Hair follicle dermal papilla cell (primary cell): ENCODE data around the gene USP2. TPM values are rescaled to one million over a fixed set of nuclear protein-coding genes. Genes with fewer than 3 reads are reported as not detected.

ENCODE experiments used
- small RNA-seq: library from RNA; depleted of rRNA; stranded (forward); fragments of <200 nt; gene quantifications from one replicate; pipeline ENCODE3, GENCODE V24; 2012
- total RNA-seq: library from RNA; depleted of rRNA; stranded (reverse); fragments of >200 nt; gene quantifications from 2 replicates; pipeline ENCODE4 v1.2.3, GENCODE V29; 2012

The USP2 gene, protein sequence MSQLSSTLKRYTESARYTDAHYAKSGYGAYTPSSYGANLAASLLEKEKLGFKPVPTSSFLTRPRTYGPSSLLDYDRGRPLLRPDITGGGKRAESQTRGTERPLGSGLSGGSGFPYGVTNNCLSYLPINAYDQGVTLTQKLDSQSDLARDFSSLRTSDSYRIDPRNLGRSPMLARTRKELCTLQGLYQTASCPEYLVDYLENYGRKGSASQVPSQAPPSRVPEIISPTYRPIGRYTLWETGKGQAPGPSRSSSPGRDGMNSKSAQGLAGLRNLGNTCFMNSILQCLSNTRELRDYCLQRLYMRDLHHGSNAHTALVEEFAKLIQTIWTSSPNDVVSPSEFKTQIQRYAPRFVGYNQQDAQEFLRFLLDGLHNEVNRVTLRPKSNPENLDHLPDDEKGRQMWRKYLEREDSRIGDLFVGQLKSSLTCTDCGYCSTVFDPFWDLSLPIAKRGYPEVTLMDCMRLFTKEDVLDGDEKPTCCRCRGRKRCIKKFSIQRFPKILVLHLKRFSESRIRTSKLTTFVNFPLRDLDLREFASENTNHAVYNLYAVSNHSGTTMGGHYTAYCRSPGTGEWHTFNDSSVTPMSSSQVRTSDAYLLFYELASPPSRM
- 0.24 and 0.32 TPM in 2 replicates for total RNA-seq

DNA sequence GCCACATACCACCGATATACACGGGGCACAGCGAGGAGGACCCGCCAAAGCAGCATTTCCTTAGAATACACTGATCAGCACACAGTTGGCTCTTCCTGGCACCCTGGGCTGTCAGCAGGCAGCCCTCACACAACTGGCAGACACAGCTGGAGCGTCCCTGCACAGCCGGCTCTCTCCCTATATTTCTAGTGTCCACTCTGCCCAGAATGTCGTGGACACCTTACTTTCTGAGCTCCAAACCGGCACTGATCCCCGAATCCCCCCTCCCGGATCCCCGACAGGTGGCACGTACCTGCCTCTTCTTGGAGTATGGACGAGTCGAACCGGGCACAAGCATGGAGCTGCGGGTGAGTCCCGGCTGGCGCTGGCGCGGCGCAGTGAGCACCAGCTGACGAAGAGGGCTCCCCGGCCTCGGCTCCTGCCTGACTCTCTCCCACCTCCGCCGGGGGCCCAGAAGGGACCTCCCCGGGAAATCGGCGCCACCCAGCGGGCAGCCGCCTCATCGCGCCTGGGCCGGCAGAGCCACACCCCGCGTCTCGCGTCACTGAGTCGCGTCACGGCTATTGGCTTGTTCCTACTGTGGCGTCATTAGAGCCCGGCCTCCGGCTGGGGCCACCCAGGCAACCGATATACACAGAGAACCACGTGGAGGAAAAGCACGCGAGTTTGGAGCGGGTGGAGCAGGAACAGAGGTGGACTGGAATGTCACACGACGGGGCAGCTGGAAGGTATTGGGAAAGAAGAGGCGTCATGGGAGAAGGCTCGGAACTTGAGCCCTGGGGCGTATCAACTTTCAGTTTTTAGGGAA is at the start of gene USP2:
Gene USP2 (minus strand): TSS at position 510 of the 808 bp plus-strand sequence. CDS start 8,210 bp downstream, outside the sequence.

DNA sequence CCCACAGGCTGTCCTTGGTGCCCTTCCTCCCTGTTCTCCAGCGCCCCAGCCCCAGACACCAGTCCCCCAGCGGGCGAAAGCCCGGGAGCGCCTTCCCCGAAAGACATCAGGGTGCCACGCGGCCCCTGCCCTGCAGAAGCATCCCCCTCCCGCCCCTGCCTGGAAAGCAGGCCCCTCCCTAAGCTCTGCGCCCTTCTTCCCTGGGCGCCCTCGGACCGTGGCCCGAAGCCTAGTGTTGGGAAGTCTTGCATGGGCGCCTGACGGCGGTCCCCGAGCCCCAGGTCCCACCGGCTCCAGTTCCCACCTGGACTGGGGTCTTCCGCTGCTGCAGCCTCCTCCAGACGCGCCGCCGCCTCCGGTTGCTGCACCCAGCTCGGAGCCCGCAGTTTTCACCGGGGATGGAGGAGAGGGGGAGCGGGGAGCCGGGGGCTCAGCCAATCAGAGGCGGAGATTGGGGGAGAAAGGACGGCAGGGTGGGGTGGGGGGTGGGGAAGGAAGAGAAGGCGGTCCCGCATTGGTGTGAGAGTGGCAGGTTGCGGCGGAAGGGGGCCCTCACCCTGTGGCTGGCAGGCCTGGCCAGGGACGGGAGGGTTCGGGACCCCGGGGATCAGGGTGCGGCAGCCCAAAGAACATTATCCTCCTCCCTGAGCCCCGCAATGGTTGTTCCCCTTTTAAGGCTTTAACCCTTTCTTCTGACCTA is 41.5 kb upstream of the USP2 start, which contains the start of gene THY1:
Gene THY1 (minus strand): TSS at position 364 of the 700 bp plus-strand sequence. CDS start 2,267 bp downstream, outside the sequence.

DNA sequence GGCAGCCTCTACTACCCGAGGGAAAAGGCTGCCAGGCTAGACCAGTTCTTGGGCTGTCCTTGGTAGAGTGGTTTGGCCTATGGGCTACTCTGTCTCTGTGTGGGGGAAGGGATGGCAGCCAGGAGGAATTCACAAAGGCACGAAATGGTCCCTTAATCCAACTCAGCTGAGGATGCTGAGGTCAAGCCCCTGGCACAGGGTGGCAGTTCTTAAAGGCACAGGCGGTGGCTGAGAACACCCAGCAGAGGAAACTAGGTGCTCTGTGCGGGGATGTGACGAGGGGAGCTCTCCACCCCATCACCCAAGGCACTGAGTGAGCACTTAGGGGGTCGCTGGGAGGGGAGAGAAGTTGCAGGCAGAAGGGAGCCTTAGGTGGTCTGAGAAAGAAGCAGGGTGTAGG is 34.9 kb downstream of the USP2 start, which contains the start of gene MFRP:
Gene MFRP (minus strand): TSS at position 101 of the 400 bp plus-strand sequence. CDS start 192 bp downstream, outside the sequence.

DNA sequence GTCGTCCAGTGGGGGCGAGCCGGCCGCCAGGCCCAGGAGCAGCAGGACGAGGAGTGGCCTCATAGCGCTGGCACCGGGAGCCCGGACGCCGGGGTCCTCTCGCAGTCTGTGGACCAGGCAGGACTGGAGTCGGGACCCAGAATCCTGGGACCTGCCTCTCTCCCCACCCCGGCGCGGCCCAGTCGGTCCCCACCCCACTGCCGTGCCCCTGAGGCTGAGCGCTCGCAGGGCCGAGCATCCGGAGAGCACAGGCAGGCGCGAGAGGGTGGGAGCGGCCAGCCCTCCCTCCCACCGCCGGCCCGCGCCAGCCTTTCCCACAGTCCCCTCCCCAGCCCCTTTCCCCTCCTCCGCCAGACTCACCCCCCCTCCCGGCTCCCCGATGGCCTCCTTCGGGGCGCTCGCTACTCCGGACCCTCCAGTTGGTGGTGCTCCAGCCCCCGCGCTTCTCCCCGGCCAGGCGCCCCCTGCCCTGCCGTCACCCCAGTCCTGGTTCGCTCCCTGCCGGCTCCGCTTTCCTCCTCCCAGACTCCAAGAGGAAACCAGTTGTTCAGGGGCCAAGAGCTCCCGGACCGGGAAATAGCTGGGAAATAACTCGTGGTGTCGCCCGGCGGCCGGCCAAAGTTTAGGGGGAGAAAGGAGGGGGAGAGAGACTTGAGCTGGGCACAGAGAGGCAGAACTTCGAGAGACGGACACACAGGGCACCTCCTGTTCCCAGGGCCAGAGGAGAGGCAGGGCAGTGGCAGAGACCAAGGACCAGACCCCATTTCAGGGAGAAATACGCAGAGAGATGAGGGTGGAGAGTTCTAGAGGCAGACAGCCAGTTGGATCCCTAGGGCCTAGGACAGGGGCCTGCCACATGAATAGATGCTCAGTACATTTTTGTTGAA is 40.9 kb downstream of the USP2 start, which contains the start of gene C1QTNF5:
Gene C1QTNF5 (minus strand): TSS at position 549 of the 887 bp plus-strand sequence. CDS start 486 bp downstream, at position 63.

DNA sequence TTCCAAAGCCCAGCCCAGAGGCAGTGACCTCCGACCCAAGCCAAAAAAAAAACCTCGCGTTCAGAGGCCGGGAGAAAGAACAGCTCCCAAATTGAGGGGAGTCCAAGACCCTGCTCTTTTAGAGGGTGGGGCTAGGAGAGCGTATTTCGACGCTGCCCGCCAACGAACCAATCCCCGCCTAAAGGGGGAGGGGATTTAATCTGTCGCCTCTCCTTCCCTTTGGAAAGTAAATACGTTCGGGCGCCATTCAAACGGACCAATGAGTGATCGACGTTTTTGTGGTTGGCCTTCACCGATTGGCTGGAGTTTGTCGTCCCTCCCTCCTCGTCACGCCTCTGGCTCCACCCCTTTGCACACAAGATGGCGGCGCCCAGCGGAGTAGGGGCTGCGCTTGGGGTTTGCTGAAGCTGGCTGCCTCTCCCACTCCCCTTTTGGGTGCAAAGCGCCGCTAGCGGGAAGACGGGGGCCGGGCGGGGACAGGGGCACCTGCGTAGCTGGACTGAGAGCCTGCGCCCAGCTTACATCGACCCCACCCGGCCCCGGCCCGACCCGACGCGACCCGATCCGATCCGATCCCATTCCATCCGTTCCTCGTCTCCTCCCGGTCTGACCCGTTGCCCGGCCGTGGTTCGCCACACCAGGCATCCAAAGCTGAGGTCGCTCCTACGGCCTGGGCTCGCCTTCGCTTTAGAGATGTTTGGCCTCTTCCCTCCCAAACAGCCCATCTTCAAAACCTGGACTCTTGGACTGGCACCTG is 47.1 kb downstream of the USP2 start, which contains the start of gene RNF26:
Gene RNF26 (plus strand): TSS at position 354 of the 757 bp plus-strand sequence. CDS start 596 bp downstream, outside the sequence.

DNA sequence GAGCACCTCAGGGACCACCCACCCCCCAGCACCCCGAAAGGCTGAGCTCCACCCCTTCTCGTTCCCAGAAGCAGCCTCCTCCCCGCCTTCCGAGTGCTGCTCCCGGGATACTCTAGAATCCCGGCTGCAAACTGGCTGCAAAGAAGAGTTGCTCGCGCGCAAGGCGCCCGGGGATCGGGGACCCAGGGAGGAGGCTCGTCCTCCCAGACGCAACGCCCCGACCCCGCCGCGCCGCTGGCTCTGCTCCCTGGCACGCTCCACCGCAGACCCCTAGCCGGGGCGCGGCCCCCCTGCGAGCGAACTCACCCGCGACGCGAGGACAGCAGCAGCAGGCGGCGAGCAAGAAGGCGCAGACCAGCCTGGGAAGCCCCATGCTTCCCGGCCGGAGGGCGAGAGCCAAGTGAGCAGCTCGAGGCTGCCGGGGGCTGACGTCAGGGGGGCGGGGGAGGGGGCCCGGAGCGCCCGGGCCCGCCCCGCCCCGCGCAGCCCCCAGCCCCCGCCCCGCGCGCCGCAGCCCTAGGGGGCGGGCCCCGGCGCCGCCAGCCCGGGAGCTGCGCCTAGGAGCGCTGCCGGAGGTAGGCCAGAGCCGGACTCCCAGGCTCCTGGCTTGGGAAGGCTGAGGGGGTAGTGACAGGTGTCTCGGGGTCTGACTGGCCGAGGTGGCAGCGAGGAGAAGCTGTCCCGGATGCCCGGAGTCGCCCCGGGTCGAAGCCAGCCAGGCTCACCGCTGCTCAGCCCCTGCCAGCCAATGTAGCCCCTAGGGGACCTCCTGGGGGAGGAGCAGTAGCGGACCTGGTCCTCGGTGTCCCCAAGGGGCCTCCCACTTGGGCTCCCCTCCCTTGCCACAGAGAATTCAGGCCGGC is 64.5 kb downstream of the USP2 start, which contains the start of gene MCAM:
Gene MCAM (minus strand): TSS at position 402 of the 863 bp plus-strand sequence. CDS start 29 bp downstream, at position 373.

Small RNA genes within 50 kb of the gene (small RNA-seq; reads per million reads assigned to genes)
- not detected for gene AP003396.4
- not detected for gene RF01225

Other genes starting within 250 kb of the USP2 start
- 0.12 and 0.32 TPM in 2 replicates for gene ABCG4, start 232.6 kb downstream of the USP2 start, total RNA-seq
- gene NLRX1, start 213.0 kb downstream of the USP2 start, total RNA-seq, result 27.7 and 28.7 TPM in 2 replicates
- not detected in 2 replicates for gene NHERF4, start 196.2 kb downstream of the USP2 start, total RNA-seq
- gene CBL, start 175.4 kb downstream of the USP2 start, total RNA-seq, result 12.5 and 16.2 TPM in 2 replicates
- gene MCAM, start 64.6 kb downstream of the USP2 start, total RNA-seq, result 20.0 and 60.7 TPM in 2 replicates
- 3.5 and 4.1 TPM in 2 replicates for gene RNF26, start 47.2 kb downstream of the USP2 start, total RNA-seq
- 28.6 and 30.8 TPM in 2 replicates for gene C1QTNF5, start 40.8 kb downstream of the USP2 start, total RNA-seq
- under 0.01 and 0.12 TPM in 2 replicates for gene MFRP, start 35.0 kb downstream of the USP2 start, total RNA-seq
- gene THY1, start 41.5 kb upstream of the USP2 start, total RNA-seq, result 344 and 455 TPM in 2 replicates